NCI-H2171 treated with DMSO at 0.1 percent for 48 hours (cell line): ENCODE measurements around the gene TSPAN2.

Source experiments
- DNase-seq: peaks from one replicate; lab custom pipeline; 2025; lab: John Stamatoyannopoulos, UW

Gene TSPAN2

GRCh38 chr1:115113766-115114165, 24.5 kb upstream of the TSPAN2 start:
- no peak for DNase-seq

- DNase-seq = peak; percentile 36
These were observed 23.4 kb upstream of the TSPAN2 start for GRCh38 chr1:115112496-115113375.

GRCh38 chr1:115107516-115108260, 18.4 kb upstream of the TSPAN2 start:
- DNase-seq = no peak

- no peak for DNase-seq
These were observed 16.5 kb upstream of the TSPAN2 start for GRCh38 chr1:115105831-115106230.

- no peak for DNase-seq
These were observed 10.4 kb upstream of the TSPAN2 start for GRCh38 chr1:115099693-115100050.

GRCh38 chr1:115098979-115099692, 9.8 kb upstream of the TSPAN2 start:
- DNase-seq = no peak

- DNase-seq = no peak
These were observed 2.9 kb upstream of the TSPAN2 start for GRCh38 chr1:115092175-115092574.

- DNase-seq = no peak
These were observed 2.3 kb upstream of the TSPAN2 start for GRCh38 chr1:115091572-115091971.

- DNase-seq = no peak
These were observed 1.7 kb upstream of the TSPAN2 start for GRCh38 chr1:115090956-115091355.

- no peak for DNase-seq
These were observed 1.2 kb upstream of the TSPAN2 start for GRCh38 chr1:115090540-115090939.

- no peak for DNase-seq
These were observed 835 bp upstream of the TSPAN2 start for GRCh38 chr1:115090186-115090490.

- DNase-seq = peak; percentile 54
These were observed 358 bp downstream of the TSPAN2 start for GRCh38 chr1:115088871-115089419.

GRCh38 chr1:115088115-115088778, 1.1 kb downstream of the TSPAN2 start:
- DNase-seq = no peak

GRCh38 chr1:115086176-115086830, 3.0 kb downstream of the TSPAN2 start:
- DNase-seq = no peak

- DNase-seq = peak; percentile 90
These were observed 4.3 kb downstream of the TSPAN2 start for GRCh38 chr1:115084902-115085511.

- peak; percentile 90 for DNase-seq
These were observed 6.4 kb downstream of the TSPAN2 start for GRCh38 chr1:115082949-115083348.

GRCh38 chr1:115078708-115079107, 10.6 kb downstream of the TSPAN2 start:
- DNase-seq = no peak

GRCh38 chr1:115077984-115078330, 11.3 kb downstream of the TSPAN2 start:
- DNase-seq = no peak

GRCh38 chr1:115077286-115077983, 11.9 kb downstream of the TSPAN2 start:
- DNase-seq = no peak

GRCh38 chr1:115076384-115076915, 12.9 kb downstream of the TSPAN2 start:
- DNase-seq = no peak
